IMR-90 (cell line): ENCODE measurements around the gene MPIG6B. TPM values are rescaled to one million over a fixed set of nuclear protein-coding genes. Genes with fewer than 3 reads are reported as not detected.

Experiments used
- ATAC-seq: fragments of 200-7000 bp; cut with Tn5 transposase; 2 replicates; pipeline ENCODE4 v1.9.1; 2020; ENCODE audit warnings: low read depth, mild to moderate bottlenecking, moderate library complexity
- BruUV-seq: library from RNA; stranded (reverse); fragments of 400-500 nt; replicated peaks from 2 replicates; lab custom pipeline; 2021; lab: Mats Ljungman, UMichigan
- CTCF ChIA-PET: fragments of 300-600 bp; formaldehyde crosslinking; extraction: SDS; loops from one replicate; lab custom pipeline; 2021; ENCODE audit warnings: antibody characterized with exemption; lab: Yijun Ruan, JAX
- POLR2A ChIA-PET: fragments of 300-600 bp; sonication (Branson Sonifier 250); formaldehyde crosslinking; loops from one replicate; lab custom pipeline; 2022; ENCODE audit warnings: antibody characterized with exemption; ENCODE audit not compliant: unreplicated experiment; lab: Charles Lee
- DNase-seq: peaks from one replicate; pipeline ENCODE4 v3.0.0; 2013
- H2AFZ ChIP-seq: replicated peaks from 2 replicates; pipeline ENCODE3; 2013; ENCODE audit warnings: low read length, mild to moderate bottlenecking; ENCODE audit not compliant: poor library complexity
- H2AK5ac ChIP-seq: 2 replicates; pipeline ENCODE4 v1.6.1; 2013; ENCODE audit warnings: low read depth, low read length, inconsistent platforms
- H2AK9ac ChIP-seq: replicated peaks from 2 replicates; pipeline ENCODE3; 2013; ENCODE audit warnings: mild to moderate bottlenecking, low read depth, low read length, moderate library complexity; ENCODE audit not compliant: poor library complexity
- H2BK120ac ChIP-seq: 2 replicates; pipeline ENCODE4 v1.6.1; 2013; ENCODE audit warnings: low read depth, low read length, inconsistent platforms
- H2BK15ac ChIP-seq: 3 replicates; pipeline ENCODE4 v1.6.1; 2013; ENCODE audit warnings: low read depth, low read length, inconsistent platforms
- H2BK20ac ChIP-seq: 2 replicates; pipeline ENCODE4 v1.6.1; 2013; ENCODE audit warnings: low read depth, mild to moderate bottlenecking, inconsistent platforms, low read length, moderate library complexity
- H2BK5ac ChIP-seq: 2 replicates; pipeline ENCODE4 v1.6.1; 2013; ENCODE audit warnings: mild to moderate bottlenecking, low read depth, low read length, inconsistent platforms; ENCODE audit not compliant: poor library complexity, severe bottlenecking
- H3K14ac ChIP-seq: replicated peaks from 2 replicates; pipeline ENCODE4 v1.6.1; 2013; ENCODE audit warnings: low read depth, low read length, inconsistent platforms
- H3K18ac ChIP-seq: 2 replicates; pipeline ENCODE4 v1.6.1; 2013; ENCODE audit warnings: low read depth, low read length, control low read depth
- H3K23ac ChIP-seq: 2 replicates; pipeline ENCODE4 v1.6.1; 2013; ENCODE audit warnings: low read depth, low read length, inconsistent platforms
- H3K27ac ChIP-seq: 2 replicates; pipeline ENCODE4 v1.5.1; 2013; ENCODE audit warnings: mild to moderate bottlenecking, control low read depth, low read length; ENCODE audit not compliant: insufficient read depth
- H3K27me3 ChIP-seq: 2 replicates; pipeline ENCODE4 v1.6.1; 2013; ENCODE audit warnings: low read length; ENCODE audit not compliant: control insufficient read depth, insufficient read depth
- H3K36me3 ChIP-seq: 2 replicates; pipeline ENCODE4 v1.6.1; 2013; ENCODE audit warnings: low read length, mixed read lengths; ENCODE audit not compliant: control insufficient read depth, insufficient read depth
- H3K4ac ChIP-seq: 2 replicates; pipeline ENCODE4 v1.6.1; 2013; ENCODE audit warnings: low read depth, low read length, inconsistent platforms
- H3K4me1 ChIP-seq: 2 replicates; pipeline ENCODE4 v1.6.1; 2013; ENCODE audit warnings: low read length, mixed read lengths; ENCODE audit not compliant: control insufficient read depth, insufficient read depth
- H3K4me2 ChIP-seq: 2 replicates; pipeline ENCODE4 v1.6.1; 2013; ENCODE audit warnings: low read depth, mild to moderate bottlenecking, control low read depth, low read length, moderate library complexity
- H3K4me3 ChIP-seq: 2 replicates; pipeline ENCODE4 v1.5.1; 2013; ENCODE audit warnings: low read depth, mild to moderate bottlenecking, control low read depth, low read length, moderate library complexity; ENCODE audit not compliant: insufficient read depth
- H3K56ac ChIP-seq: 2 replicates; pipeline ENCODE4 v1.6.1; 2013; ENCODE audit warnings: low read length, inconsistent platforms; ENCODE audit not compliant: insufficient read depth; ENCODE audit errors: extremely low read depth
- H3K79me1 ChIP-seq, 2 experiments: 2 replicates each; pipeline ENCODE4 v1.6.1; 2013; ENCODE audit warnings: low read length in 2 of 2, inconsistent platforms in 1 of 2, low read depth in 1 of 2
- H3K9ac ChIP-seq: 2 replicates; pipeline ENCODE4 v1.6.1; 2013; ENCODE audit warnings: low read depth, low read length, control low read depth
- H3K9me1 ChIP-seq: 2 replicates; pipeline ENCODE4 v1.6.1; 2013; ENCODE audit warnings: low read length, inconsistent platforms; ENCODE audit not compliant: insufficient read depth
- H3K9me3 ChIP-seq: 2 replicates; pipeline ENCODE4 v1.6.1; 2013; ENCODE audit warnings: low read length; ENCODE audit not compliant: control insufficient read depth, insufficient read depth
- H4K20me1 ChIP-seq: 2 replicates; pipeline ENCODE4 v1.6.1; 2013; ENCODE audit warnings: low read length, inconsistent platforms; ENCODE audit not compliant: insufficient read depth
- H4K5ac ChIP-seq: 2 replicates; pipeline ENCODE4 v1.6.1; 2013; ENCODE audit warnings: mild to moderate bottlenecking, low read depth, low read length, control low read depth
- H4K8ac ChIP-seq, 2 experiments: 2 replicates each; pipeline ENCODE4 v1.6.1; 2013; ENCODE audit warnings: low read depth in 2 of 2, low read length in 2 of 2, control low read depth in 1 of 2, inconsistent platforms in 1 of 2
- H4K91ac ChIP-seq: 2 replicates; pipeline ENCODE4 v1.6.1; 2013; ENCODE audit warnings: low read depth, low read length, inconsistent platforms; ENCODE audit not compliant: insufficient read depth
- CHD1 ChIP-seq: IDR thresholded peaks from 2 replicates; pipeline ENCODE4 v1.6.1; 2012; ENCODE audit warnings: low read depth, low read length, improper control_type of control experiment
- FOS ChIP-seq: fragments of 150-350 bp; IDR thresholded peaks from 2 replicates; pipeline ENCODE4 v1.6.1; 2016; ENCODE audit warnings: low read depth, low read length
- MAFK ChIP-seq: IDR thresholded peaks from 2 replicates; pipeline ENCODE4 v1.6.1; 2012; ENCODE audit warnings: low read depth, low read length, improper control_type of control experiment
- MXI1 ChIP-seq: IDR thresholded peaks from 2 replicates; pipeline ENCODE4 v1.6.1; 2012; ENCODE audit warnings: low read depth, mild to moderate bottlenecking, low read length, moderate library complexity, borderline replicate concordance
- RCOR1 ChIP-seq: IDR thresholded peaks from 2 replicates; pipeline ENCODE4 v1.6.1; 2012; ENCODE audit warnings: mild to moderate bottlenecking, low read length, improper control_type of control experiment; ENCODE audit not compliant: insufficient replicate concordance
- WGBS, 2 experiments: methylation state at CpG; one replicate each; pipeline versions ENCODE4 v1.1.5 to v1.1.7; 2013; ENCODE audit warnings: missing lambda C conversion rate in 2 of 2; ENCODE audit not compliant: insufficient read length in 1 of 2; ENCODE audit errors: extremely low coverage in 2 of 2; 5-methylcytosine and 5-hydroxymethylcytosine counted together
- dilution Hi-C: fragments of 300-500 bp; cut with HindIII; formaldehyde crosslinking; loops from one replicate; pipeline ENCODE4 v1.14.3; 2018; ENCODE audit warnings: low sequenced_read_pairs; ENCODE audit not compliant: unreplicated experiment
- in situ Hi-C: fragments of 300-500 bp; cut with MboI; formaldehyde crosslinking; loops from 3 replicates; pipeline ENCODE4 v1.14.3; 2019; ENCODE audit warnings: low sequenced_read_pairs, inconsistent platforms, mixed read lengths
- intact Hi-C: fragments of 100-400 bp; cut with micrococcal nuclease; formaldehyde crosslinking; loops from 2 replicates; pipeline ENCODE4 v1.10.0; 2022
- polyA plus RNA-seq, 3 experiments: library from polyadenylated mRNA; depleted of rRNA; stranded (reverse); fragments of >200 nt; gene quantifications; 2 replicates each; pipeline ENCODE4 v1.2.3, GENCODE V29; 2012; ENCODE audit warnings: low replicate concordance in 1 of 3
- total RNA-seq: library from RNA; depleted of rRNA; stranded (reverse); fragments of >200 nt; gene quantifications from 2 replicates; pipeline ENCODE4 v1.2.3, GENCODE V29; 2012
- TF ChIP-seq, protein P1 (sequence below): conservative IDR thresholded peaks from 2 replicates; pipeline ENCODE4 v1.5.1; 2012; ENCODE audit warnings: mild to moderate bottlenecking, low read depth, low read length, improper control_type of control experiment

Gene MPIG6B
- total and polyA plus RNA-seq, 2 of the 4 experiments (the other 2 are of a cell fraction) = not detected

DNA sequence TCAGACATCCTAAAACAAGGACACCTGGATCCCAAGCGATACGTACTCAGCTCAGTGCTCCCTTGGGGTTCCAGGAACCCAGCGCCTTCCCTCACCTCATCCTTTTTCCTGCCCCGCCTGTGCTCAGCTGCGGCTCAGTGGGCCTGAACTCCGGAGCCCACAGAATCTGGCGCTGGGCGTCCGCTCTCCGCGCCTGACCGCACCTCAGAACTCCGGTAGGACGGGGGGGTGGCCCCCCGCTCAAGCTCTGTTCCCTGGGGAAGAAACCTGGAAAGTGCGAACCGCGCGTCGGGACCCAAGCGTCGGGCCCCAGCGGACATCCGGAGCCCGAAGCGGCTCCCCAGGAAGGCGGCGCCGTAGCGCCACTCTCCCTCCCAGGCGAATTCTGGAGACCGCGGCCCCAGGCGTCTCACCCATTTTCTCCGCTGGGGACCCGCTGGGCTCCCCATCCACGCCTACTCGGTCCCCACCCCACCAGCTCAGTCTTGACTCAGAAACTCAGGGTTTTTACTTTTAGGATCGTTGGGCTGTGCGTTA is 42.0 kb upstream of the MPIG6B start:
- Histone ChIP-seq H2BK20ac (no peak overlapping the region), H2AK9ac (peak overlapping the region; percentile 84), H2BK5ac (peak overlapping the region; percentile 6), H3K36me3 (peaks cover 1% of the 10 kb centered on the region), H3K14ac (peak overlapping the region; percentile 26), H3K27me3 (no peaks in the 10 kb centered on the region), H3K9ac (peak overlapping the region; percentile 53), H3K18ac (peak overlapping the region; percentile 40; the same call in 1 of the 2 replicates), H3K4ac (peak overlapping the region; percentile 62), H4K8ac (peak overlapping the region; percentile 68 to 78), H3K27ac (peak overlapping the region; percentile 42), H2AFZ (peak overlapping the region; percentile 93), H2BK120ac (peak overlapping the region; percentile 33; the same call in 1 of the 2 replicates), H4K20me1 (no peaks in the 10 kb centered on the region), H2BK15ac (peak overlapping the region; percentile 38; the same call in 1 of the 3 replicates), H3K56ac (no peak overlapping the region), H3K9me1 (0 out of 2 replicates have a peak, but pooled peaks cover 5% of the 10 kb centered on the region), H2AK5ac (0 out of 2 replicates have a peak overlapping the region, but pooled peaks have one; percentile 32), H3K4me2 (peak overlapping the region; percentile 79), H3K23ac (peak overlapping the region; percentile 47; the same call in 1 of the 2 replicates), H3K4me1 (peaks cover 12% of the 10 kb centered on the region), H4K91ac (peak overlapping the region; percentile 69), H4K5ac (peak overlapping the region; percentile 82), H3K9me3 (no peaks in the 10 kb centered on the region), H3K4me3 (peak overlapping the region; percentile 27), H3K79me1 (no peaks in the 10 kb centered on the region)
- ChIA-PET POLR2A (interaction anchor here (0.6 kb wide), 2 partner anchors 270 to 495 kb away, joined by 3 to 5 read pairs; partner anchors contain the start of gene AGPAT1), CTCF (interaction anchor here (0.6 to 0.8 kb wide), 4 partner anchors 15 to 627 kb away, joined by 3 read pairs; partner anchors contain the start of gene DDAH2)
- dilution Hi-C loops = no loop called here
- no TSS peak for BruUV-seq
- no peak for TF ChIP-seq CHD1
- TF ChIP-seq MXI1 = no peak
- no peak for TF ChIP-seq FOS
- no peak for TF ChIP-seq RCOR1
- TF ChIP-seq, protein P1, sequence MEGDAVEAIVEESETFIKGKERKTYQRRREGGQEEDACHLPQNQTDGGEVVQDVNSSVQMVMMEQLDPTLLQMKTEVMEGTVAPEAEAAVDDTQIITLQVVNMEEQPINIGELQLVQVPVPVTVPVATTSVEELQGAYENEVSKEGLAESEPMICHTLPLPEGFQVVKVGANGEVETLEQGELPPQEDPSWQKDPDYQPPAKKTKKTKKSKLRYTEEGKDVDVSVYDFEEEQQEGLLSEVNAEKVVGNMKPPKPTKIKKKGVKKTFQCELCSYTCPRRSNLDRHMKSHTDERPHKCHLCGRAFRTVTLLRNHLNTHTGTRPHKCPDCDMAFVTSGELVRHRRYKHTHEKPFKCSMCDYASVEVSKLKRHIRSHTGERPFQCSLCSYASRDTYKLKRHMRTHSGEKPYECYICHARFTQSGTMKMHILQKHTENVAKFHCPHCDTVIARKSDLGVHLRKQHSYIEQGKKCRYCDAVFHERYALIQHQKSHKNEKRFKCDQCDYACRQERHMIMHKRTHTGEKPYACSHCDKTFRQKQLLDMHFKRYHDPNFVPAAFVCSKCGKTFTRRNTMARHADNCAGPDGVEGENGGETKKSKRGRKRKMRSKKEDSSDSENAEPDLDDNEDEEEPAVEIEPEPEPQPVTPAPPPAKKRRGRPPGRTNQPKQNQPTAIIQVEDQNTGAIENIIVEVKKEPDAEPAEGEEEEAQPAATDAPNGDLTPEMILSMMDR = peak; percentile 17; the same call in 1 of the 2 replicates
- TF ChIP-seq MAFK = no peak
- intact Hi-C loops = loop anchor here (2.0 kb wide), 1 partner anchor 48 kb away; the partner anchor contains the start of gene DDAH2
- DNase-seq (peak; percentile 22), ATAC-seq (peak; percentile 46)
- in situ Hi-C loops = loop anchor here (10.0 kb wide), 2 partner anchors 154 to 264 kb away; partner anchors contain the start of gene CFB
- 5% methylated on average over 23 of the region's 40 CpGs; no CpG with 5 or more reads in 1 of the 2 experiments for WGBS, 2 experiments
